NCI-H2171 (cell line): Measurements from ENCODE around the gene AKT3.
"Not testable (repeated sequence)": the region's sequence is repeated elsewhere in the genome, so short reads cannot be mapped to it uniquely, and the experiment has no call there.

Source experiments
- DNase-seq: peaks from one replicate; lab custom pipeline; 2025; lab: John Stamatoyannopoulos, UW

Gene AKT3

GRCh38 chr1:243783714-243784113 is 66.3 kb downstream of the AKT3 start:
- DNase-seq = no peak

DNA sequence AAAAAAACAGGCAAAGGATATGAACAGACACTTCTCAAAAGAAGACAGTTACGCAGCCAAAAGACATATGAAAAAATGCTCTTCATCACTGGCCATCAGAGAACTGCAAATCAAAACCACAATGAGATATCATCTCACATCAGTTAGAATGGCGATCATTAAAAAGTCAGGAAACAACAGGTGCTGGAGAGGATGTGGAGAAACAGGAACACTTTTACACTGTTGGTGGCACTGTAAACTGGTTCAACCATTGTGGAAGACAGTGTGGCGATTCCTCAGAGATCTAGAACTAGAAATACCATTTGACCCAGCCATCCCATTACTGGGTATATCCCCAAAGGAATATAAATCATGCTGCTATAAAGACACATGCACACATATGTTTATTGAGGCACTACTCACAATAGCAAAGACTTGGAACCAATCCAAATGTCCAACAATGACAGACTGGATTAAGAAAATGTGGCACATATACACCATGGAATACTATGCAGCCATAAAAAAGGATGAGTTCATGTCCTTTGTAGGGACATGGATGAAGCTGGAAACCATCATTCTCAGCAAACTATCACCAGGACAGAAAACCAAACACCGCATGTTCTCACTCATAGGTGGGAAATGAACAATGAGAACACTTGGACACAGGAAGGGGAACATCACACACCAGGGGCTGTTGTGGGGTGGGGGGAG is 77.5 kb downstream of the AKT3 start:
- not testable (repeated sequence) for DNase-seq

DNA sequence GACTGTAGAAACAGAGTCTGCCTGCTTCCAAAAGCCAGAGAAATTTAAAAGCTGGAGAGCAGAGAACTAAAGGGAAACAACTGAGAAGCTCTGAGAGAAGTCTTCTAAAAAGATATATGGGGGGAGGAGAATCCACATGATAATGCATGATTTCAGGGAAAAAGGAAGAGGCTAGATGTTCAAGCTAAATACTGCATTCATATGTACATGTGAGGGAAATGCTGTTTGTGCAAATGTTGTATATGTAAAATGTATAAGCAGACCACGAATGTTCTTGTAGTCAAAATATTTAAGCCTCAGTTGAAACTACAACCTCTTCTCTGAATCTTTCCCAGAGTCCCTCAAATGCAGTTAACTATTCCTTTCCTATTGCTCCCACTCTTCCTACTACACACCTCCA is 79.2 kb downstream of the AKT3 start:
- no peak for DNase-seq

GRCh38 chr1:243765676-243766075 is 84.4 kb downstream of the AKT3 start:
- no peak for DNase-seq

GRCh38 chr1:243763806-243764205 is 86.2 kb downstream of the AKT3 start:
- no peak for DNase-seq

DNA sequence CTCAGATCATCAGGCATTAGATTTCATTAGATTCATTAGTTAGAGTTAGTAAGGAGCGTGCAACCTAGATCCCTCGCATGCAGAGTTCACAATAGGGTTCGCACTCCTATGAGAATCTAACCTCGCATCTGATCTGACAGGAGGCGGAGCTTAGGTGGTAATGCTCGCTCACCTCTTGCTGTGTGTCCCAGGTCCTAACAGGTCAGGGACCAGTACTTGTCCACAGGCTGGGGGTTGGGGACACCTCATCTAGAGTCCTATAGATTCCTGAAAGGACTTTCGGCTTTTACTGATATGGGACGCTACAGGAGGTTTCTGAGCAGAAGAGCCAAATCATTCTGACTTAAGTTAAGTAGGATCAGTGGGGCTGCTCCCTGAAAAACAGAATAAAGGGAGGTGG is 91.4 kb downstream of the AKT3 start:
- no peak for DNase-seq

DNA sequence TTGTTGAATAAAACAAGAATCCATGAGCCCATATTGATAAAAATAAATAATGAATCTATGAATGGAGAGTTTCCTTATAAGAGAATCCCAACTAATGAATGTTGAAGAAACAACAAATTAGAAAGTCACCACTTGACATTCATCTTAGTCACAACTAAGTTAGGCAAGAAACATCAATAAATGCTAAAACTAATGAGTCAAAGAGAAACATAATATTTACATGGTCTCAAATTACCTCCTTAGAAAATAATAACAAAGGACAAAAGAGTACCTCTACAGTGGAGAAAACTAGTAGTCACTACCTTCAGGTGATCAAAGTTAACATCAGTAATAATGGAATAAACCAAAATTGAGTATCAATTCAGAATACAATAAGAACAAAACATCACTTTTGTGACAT is 93.5 kb downstream of the AKT3 start:
- DNase-seq = no peak

- DNase-seq = no peak
Observed at GRCh38 chr1:243754348-243754747, 95.7 kb downstream of the AKT3 start.

DNA sequence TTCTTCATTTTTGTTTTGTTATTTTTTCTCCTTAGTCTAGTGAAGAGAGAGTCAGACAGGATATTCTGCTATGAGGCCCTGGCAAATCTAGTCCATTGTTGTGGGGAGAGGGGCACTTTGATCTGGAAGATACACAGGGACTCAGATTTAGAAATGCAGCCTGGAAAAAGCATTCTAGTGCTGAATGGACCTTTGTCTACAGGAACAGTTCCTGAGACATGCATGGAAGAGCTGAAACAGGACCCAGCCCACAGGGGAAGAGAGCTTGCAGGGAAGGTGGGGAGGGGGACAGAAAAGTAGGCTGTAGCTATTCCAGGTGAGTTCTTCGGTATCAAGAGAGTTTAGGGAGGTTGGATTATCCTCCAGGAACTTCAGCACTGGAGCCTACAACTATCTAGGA is 98.5 kb downstream of the AKT3 start:
- DNase-seq = no peak

DNA sequence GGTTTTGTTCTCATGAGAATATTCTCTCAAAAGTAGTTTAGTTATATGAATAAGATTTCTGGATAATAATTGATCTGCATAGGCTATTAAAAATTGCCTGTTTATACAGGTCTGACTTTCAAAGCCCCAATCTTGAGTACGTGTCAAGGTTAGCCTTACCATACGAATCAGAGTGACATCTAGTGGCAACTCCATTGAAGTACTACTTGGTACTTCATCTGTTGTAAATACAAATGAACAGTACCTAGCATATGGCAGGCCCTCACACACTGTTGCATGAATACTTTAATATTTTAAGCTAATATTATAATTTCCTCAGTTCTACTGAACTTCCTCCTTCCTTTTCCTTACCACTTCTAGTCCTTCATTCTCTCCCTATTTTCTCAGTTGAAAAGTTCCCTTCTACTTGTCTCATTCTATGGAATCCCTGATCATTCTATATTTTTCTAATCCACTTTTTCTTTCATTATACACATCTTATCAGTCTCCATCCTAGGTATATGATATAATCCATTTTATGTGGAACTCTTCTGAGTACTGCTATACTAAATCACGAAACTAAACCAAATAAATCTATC is 101.2 kb downstream of the AKT3 start:
- DNase-seq = peak; percentile 75

DNA sequence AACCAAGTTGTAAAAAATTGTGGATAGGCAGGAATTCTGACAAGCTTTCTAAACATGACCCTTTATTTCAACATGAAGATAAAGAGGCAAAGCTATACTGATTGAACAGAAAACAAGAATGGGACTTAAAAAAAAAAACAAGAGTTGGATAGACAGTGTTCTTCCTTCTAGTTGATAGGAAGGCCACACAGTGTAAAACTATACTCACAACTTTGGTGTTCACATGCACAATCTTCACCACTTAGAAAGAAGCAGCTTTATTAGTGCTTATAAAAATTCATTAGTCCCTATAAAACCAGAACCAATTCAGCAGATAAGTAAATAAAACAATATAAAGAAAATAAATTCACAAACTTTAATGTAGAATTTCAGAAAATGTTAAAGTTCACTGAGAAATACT is 101.8 kb downstream of the AKT3 start:
- no peak for DNase-seq

GRCh38 chr1:243746751-243747150 is 103.3 kb downstream of the AKT3 start:
- DNase-seq = no peak

DNA sequence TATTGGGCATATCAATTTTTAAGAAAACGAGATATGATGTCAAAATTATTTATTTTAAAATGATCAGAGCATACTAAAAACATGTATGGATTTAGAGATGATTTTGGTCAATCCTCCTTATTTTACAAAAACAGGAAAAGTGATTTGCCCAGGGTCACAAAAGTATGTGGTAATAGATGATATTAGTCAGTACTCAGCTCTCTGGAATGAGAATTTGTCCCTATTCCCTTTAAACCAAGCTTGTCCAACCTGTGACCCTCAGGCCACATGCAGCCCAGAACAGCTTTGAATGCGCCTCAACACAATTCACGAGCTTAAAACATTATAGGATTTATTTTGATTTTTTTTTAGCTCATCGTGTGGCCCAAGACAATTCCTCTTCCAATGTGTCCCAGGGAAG is 104.7 kb downstream of the AKT3 start:
- no peak for DNase-seq

GRCh38 chr1:243742819-243743218 is 107.2 kb downstream of the AKT3 start:
- DNase-seq = no peak

GRCh38 chr1:243740255-243740999 is 109.6 kb downstream of the AKT3 start:
- DNase-seq = no peak

GRCh38 chr1:243739335-243740003 is 110.6 kb downstream of the AKT3 start:
- DNase-seq = no peak

GRCh38 chr1:243738020-243738419 is 112.0 kb downstream of the AKT3 start:
- no peak for DNase-seq

GRCh38 chr1:243735457-243735856 is 114.6 kb downstream of the AKT3 start:
- no peak for DNase-seq

GRCh38 chr1:243734308-243734695 is 115.7 kb downstream of the AKT3 start:
- no peak for DNase-seq

GRCh38 chr1:243733670-243734307 is 116.3 kb downstream of the AKT3 start:
- DNase-seq = no peak

DNA sequence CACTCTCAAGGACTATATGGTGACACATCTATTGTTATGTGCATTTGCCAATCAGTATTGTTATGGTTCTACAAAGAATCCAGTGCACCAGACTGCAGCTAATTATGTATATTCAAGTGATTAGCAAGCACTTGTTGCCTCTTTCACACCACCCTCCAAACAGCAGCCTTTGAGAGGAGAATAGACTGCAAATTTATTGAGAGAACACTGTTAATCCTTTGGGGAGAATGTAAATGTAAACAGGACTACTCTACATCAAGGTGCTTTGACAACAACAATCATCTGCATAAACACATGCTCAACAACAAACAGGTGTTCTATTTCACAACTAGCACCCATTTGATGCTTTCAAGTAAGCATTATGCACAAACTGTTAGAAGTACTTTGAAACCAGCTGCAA is 117.4 kb downstream of the AKT3 start:
- no peak for DNase-seq

DNA sequence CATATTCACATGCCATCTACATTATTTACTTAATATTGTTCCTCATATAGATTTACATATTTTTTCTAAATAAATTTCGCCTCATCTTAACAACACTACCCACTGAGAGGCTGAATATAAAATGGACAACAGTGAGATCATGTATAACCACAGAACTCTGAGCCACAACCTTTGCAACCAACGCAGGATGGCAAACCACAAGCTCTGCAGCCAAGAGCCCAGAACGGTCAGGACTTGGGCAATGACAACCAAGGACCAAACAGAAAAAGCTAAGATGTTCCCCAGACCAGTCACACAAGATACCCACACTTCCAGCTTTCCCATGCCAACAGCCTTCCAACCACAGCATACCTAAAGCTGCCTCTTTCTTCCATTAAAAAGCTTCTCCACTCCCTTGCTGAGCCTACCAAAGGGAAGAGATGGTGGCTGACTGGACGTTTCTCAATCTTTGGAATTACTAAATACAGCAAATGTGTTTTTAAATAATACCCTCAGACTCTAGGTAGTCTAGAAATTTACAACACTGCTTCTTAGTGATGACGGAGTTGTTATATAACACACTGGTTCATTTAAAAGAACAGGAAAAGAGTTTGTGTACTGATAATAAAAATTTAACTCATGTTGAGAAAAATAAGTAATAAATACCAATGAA is 117.9 kb downstream of the AKT3 start:
- DNase-seq = no peak
